B cell (primary cell): Measurements from ENCODE around the gene POP4. TPM values are rescaled to one million over a fixed set of nuclear protein-coding genes. Genes with fewer than 3 reads are reported as not detected.

Experiments
- ATAC-seq: fragments of 200-7000 bp; cut with Tn5 transposase; one replicate; pipeline ENCODE4 v1.10.0; 2021; ENCODE audit warnings: low read depth, mild to moderate bottlenecking, moderate number of reproducible peaks, moderate library complexity
- CTCF ChIA-PET: fragments of 350-600 bp; sonication (Branson Sonifier 250); formaldehyde crosslinking; loops from one replicate; lab custom pipeline; 2021; ENCODE audit warnings: antibody characterized with exemption, inconsistent platforms; lab: Charles Lee
- POLR2A ChIA-PET: fragments of 350-600 bp; sonication (Branson Sonifier 250); formaldehyde crosslinking; loops from one replicate; lab custom pipeline; 2021; ENCODE audit warnings: antibody characterized with exemption; lab: Charles Lee
- DNase-seq: peaks from one replicate; pipeline ENCODE4 v3.0.0; 2013
- H2AFZ ChIP-seq: 2 replicates; pipeline ENCODE4 v1.6.1; 2012; ENCODE audit warnings: mild to moderate bottlenecking, low read depth, low read length; ENCODE audit not compliant: insufficient read depth, poor library complexity, severe bottlenecking
- H3K27ac ChIP-seq, 2 donors: 1 replicate in 1 of 2; 2 replicates in 1 of 2; pipeline ENCODE4 v1.5.1; 2012 to 2013; ENCODE audit warnings: low read length in 2 of 2, mild to moderate bottlenecking in 2 of 2, moderate library complexity in 1 of 2
- H3K27me3 ChIP-seq, 4 experiments: fragments of 200-600 bp in 1 of 4; sonication (generic) in 1 of 4; replicated peaks in 1 of 4; 1 replicate in 2 of 4; 2 replicates in 2 of 4; pipeline versions ENCODE4 v1.6.1 to v1.7.0; 2013 to 2016; ENCODE audit warnings: low read length in 3 of 4, mild to moderate bottlenecking in 2 of 4, mixed read lengths in 1 of 4, moderate library complexity in 1 of 4; ENCODE audit not compliant: insufficient read depth in 4 of 4, control insufficient read depth in 3 of 4; ENCODE audit errors: control extremely low read depth in 1 of 4
- H3K36me3 ChIP-seq, 2 experiments: replicated peaks in 1 of 2; 1 replicate in 1 of 2; 2 replicates in 1 of 2; pipeline versions ENCODE4 v1.6.1 to v1.7.1; 2013; ENCODE audit warnings: low read length in 1 of 2; ENCODE audit not compliant: insufficient read depth in 2 of 2, control insufficient read depth in 1 of 2; ENCODE audit errors: control extremely low read depth in 1 of 2, extremely low read depth in 1 of 2
- H3K4me1 ChIP-seq, 2 donors: fragments of 200-600 bp in 1 of 2; sonication (generic) in 1 of 2; 1 replicate in 1 of 2; 2 replicates in 1 of 2; pipeline versions ENCODE4 v1.5.1 to v1.6.1; 2013 to 2017; ENCODE audit warnings: low read length in 2 of 2; ENCODE audit not compliant: control insufficient read depth in 2 of 2, insufficient read depth in 2 of 2
- H3K4me2 ChIP-seq: replicated peaks from 2 replicates; pipeline ENCODE3; 2012; ENCODE audit warnings: mild to moderate bottlenecking, low read depth, low read length; ENCODE audit not compliant: poor library complexity, severe bottlenecking
- H3K4me3 ChIP-seq, 5 experiments: fragments of 200-600 bp in 1 of 5; sonication (generic) in 1 of 5; 1 replicate in 3 of 5; 2 replicates in 2 of 5; pipeline versions ENCODE4 v1.5.1 to v1.7.0; 2011 to 2016; ENCODE audit warnings: low read length in 4 of 5, mild to moderate bottlenecking in 4 of 5, low read depth in 2 of 5, control low read depth in 1 of 5, moderate library complexity in 1 of 5; ENCODE audit not compliant: insufficient read depth in 1 of 5; ENCODE audit errors: control extremely low read depth in 1 of 5, extremely low read depth in 1 of 5
- H3K79me2 ChIP-seq: fragments of 200-600 bp; sonication (generic); one replicate; pipeline ENCODE4 v1.6.0; 2016; ENCODE audit warnings: low read length; ENCODE audit not compliant: control insufficient read depth, insufficient read depth
- H3K9ac ChIP-seq: fragments of 200-600 bp; sonication (generic); 2 replicates; pipeline ENCODE4 v1.6.1; 2017; ENCODE audit warnings: mild to moderate bottlenecking, low read length, moderate library complexity
- H3K9me3 ChIP-seq, 3 donors: one replicate each; pipeline versions ENCODE4 v1.6.1 to v1.7.1; 2013; ENCODE audit warnings: low read length in 2 of 3; ENCODE audit not compliant: control insufficient read depth in 2 of 3, insufficient read depth in 1 of 3; ENCODE audit errors: control extremely low read depth in 1 of 3
- H4K20me1 ChIP-seq: 2 replicates; pipeline ENCODE4 v1.6.0; 2012; ENCODE audit warnings: mild to moderate bottlenecking, low read length; ENCODE audit not compliant: insufficient read depth, control insufficient read depth, poor library complexity, severe bottlenecking
- H3K27ac Mint-ChIP-seq: one replicate; pipeline ENCODE4 v1.8.0; 2021; ENCODE audit warnings: mixed read lengths
- H3K27me3 Mint-ChIP-seq: one replicate; pipeline ENCODE4 v1.8.0; 2021; ENCODE audit warnings: mixed read lengths
- H3K4me1 Mint-ChIP-seq: one replicate; pipeline ENCODE4 v1.8.0; 2021; ENCODE audit warnings: mixed read lengths
- H3K4me3 Mint-ChIP-seq: one replicate; pipeline ENCODE4 v1.8.0; 2021; ENCODE audit warnings: mixed read lengths
- H3K9me3 Mint-ChIP-seq: one replicate; pipeline ENCODE4 v1.8.0; 2022; ENCODE audit warnings: mixed read lengths; ENCODE audit not compliant: insufficient read depth
- EZH2 ChIP-seq: IDR thresholded peaks from 2 replicates; pipeline ENCODE4 v1.6.1; 2012; ENCODE audit warnings: borderline replicate concordance, low read depth, mild to moderate bottlenecking, moderate library complexity, low read length; ENCODE audit not compliant: insufficient read depth, poor library complexity, severe bottlenecking
- WGBS: methylation state at CpG from one replicate; pipeline ENCODE4 v1.1.5; 2013; ENCODE audit warnings: missing lambda C conversion rate; ENCODE audit not compliant: insufficient coverage; 5-methylcytosine and 5-hydroxymethylcytosine counted together
- intact Hi-C: fragments of 100-400 bp; cut with micrococcal nuclease; formaldehyde crosslinking; loops from one replicate; pipeline ENCODE4 v1.10.0; 2022
- polyA plus RNA-seq: library from polyadenylated mRNA; depleted of rRNA; stranded (reverse); fragments of >200 nt; gene quantifications from 2 replicates; pipeline ENCODE4 v1.2.3, GENCODE V29; 2012
- total RNA-seq, 2 donors: library from RNA; stranded (reverse); fragments of 120-200 nt in 1 of 2; gene quantifications; 1 replicate in 1 of 2; 2 replicates in 1 of 2; pipeline versions ENCODE4 v1.2.3 to v1.2.4, GENCODE V29; 2013 to 2022
- TF ChIP-seq, protein P1 (sequence below): fragments of 200-600 bp; IDR thresholded peaks from one replicate; pipeline ENCODE4 v1.8.0; 2022; ENCODE audit warnings: antibody characterized with exemption, mild to moderate bottlenecking

POP4 gene
- total and polyA plus RNA-seq, 2 donors (not counting 1 experiment from before 2014, with no cell fraction given): 58.9 to 61.2 TPM

DNA sequence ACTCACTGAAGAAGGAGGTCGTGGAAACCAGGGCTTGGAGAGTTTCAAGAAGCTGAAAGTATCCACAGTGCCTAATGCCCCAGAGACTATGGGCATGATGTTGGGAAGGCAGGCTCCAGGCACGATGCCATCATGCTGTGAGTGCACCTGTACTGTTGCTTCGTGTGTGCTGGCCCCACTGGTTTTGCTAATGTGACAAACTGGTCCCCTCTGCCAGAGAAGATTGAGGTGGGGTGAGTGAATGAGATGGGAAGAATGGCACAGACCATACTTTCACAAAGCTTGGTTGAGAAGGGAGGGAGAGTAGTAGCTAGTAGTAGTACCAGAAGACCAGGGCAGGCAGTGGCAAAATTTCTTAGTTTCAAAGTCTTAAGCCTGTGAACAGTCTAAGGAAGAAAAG lies 19.0 kb upstream of the POP4 start:
- CTCF ChIA-PET: no interaction called here
- H3K27me3 ChIP-seq: peaks cover 0 to 30% (median 4%) of the 10 kb centered on the region in 4 experiments

DNA sequence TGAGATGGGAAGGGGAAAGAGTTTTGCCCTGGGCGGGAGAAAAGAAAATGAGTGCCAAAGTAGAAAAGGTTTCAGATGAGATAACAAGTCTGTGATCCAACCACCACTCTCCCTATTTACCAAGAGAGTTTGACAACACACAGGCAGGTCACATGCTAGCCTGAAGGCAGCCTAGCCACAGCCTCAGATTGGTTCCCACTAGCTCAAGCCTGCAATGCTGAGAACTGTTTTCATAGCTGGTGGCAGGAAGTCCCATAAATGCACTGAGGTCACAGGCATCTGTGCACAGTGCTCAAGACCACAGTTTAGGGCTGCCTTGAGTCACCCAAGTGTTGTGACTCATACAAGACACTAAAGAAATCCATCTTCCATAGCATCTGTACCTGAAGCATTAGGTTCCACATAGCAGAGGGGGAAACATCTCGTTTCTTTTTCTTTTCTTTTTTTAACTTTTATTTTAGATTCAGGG lies 18.5 kb upstream of the POP4 start:
- CTCF ChIA-PET: no interaction called here
- Histone ChIP-seq H2AFZ (no peak overlapping the region), H3K36me3 (no peaks in the 10 kb centered on the region), H3K4me3 (no peak overlapping the region), H3K9me3 (peaks cover 0 to 4% (median 0%) of the 10 kb centered on the region in 3 donors), H3K79me2 (no peaks in the 10 kb centered on the region), H4K20me1 (no peaks in the 10 kb centered on the region), H3K4me1 (no peaks in the 10 kb centered on the region), H3K9ac (no peak overlapping the region), H3K27ac (no peak overlapping the region), H3K27me3 (peaks cover 0 to 30% (median 4%) of the 10 kb centered on the region in 4 experiments), H3K4me2 (no peak overlapping the region)
- ATAC-seq (no peak), DNase-seq (no peak)
- H3K27me3 Mint-ChIP-seq: peaks cover 28% of the 10 kb centered on the region
- TF ChIP-seq, protein P1, sequence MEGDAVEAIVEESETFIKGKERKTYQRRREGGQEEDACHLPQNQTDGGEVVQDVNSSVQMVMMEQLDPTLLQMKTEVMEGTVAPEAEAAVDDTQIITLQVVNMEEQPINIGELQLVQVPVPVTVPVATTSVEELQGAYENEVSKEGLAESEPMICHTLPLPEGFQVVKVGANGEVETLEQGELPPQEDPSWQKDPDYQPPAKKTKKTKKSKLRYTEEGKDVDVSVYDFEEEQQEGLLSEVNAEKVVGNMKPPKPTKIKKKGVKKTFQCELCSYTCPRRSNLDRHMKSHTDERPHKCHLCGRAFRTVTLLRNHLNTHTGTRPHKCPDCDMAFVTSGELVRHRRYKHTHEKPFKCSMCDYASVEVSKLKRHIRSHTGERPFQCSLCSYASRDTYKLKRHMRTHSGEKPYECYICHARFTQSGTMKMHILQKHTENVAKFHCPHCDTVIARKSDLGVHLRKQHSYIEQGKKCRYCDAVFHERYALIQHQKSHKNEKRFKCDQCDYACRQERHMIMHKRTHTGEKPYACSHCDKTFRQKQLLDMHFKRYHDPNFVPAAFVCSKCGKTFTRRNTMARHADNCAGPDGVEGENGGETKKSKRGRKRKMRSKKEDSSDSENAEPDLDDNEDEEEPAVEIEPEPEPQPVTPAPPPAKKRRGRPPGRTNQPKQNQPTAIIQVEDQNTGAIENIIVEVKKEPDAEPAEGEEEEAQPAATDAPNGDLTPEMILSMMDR: no peak
- no peak for TF ChIP-seq EZH2
- no peaks in the 10 kb centered on the region for H3K4me1 Mint-ChIP-seq
- H3K4me3 Mint-ChIP-seq: no peak overlapping the region
- intact Hi-C loops: no loop called here
- no peaks in the 10 kb centered on the region for H3K9me3 Mint-ChIP-seq
- no CpG with 5 or more reads among the region's 2 CpGs for WGBS
- no peak overlapping the region for H3K27ac Mint-ChIP-seq
- POLR2A ChIA-PET: no interaction called here

More for the DNA sequence above, 19.0 kb upstream of the POP4 start:
- H3K4me3 Mint-ChIP-seq: no peak overlapping the region
- H3K36me3 ChIP-seq: no peaks in the 10 kb centered on the region
- no peak for DNase-seq
- H3K9me3 Mint-ChIP-seq: no peaks in the 10 kb centered on the region
- H3K4me3 ChIP-seq: no peak overlapping the region
- no peak overlapping the region for H3K9ac ChIP-seq
- H3K27ac ChIP-seq: no peak overlapping the region
- no peak overlapping the region for H3K27ac Mint-ChIP-seq
- H3K9me3 ChIP-seq: peaks cover 0 to 4% (median 0%) of the 10 kb centered on the region in 3 donors
- POLR2A ChIA-PET: no interaction called here
- H3K4me2 ChIP-seq: no peak overlapping the region
- intact Hi-C loops: no loop called here
- ATAC-seq: no peak
- 81% methylated on average over 3 of the region's 3 CpGs for WGBS
- no peak overlapping the region for H2AFZ ChIP-seq
- no peaks in the 10 kb centered on the region for H3K4me1 Mint-ChIP-seq
- no peaks in the 10 kb centered on the region for H4K20me1 ChIP-seq
- no peak for TF ChIP-seq EZH2
- TF ChIP-seq, protein P1: no peak
- H3K79me2 ChIP-seq: no peaks in the 10 kb centered on the region
- no peaks in the 10 kb centered on the region for H3K4me1 ChIP-seq
- H3K27me3 Mint-ChIP-seq: peaks cover 30% of the 10 kb centered on the region
